CD14-positive monocyte (primary cell): ENCODE results near the gene GNA12. TPM values are rescaled to one million over a fixed set of nuclear protein-coding genes. Genes with fewer than 3 reads are reported as not detected.
"Not testable (repeated sequence)": the region's sequence is repeated elsewhere in the genome, so short reads cannot be mapped to it uniquely, and the experiment has no call there.

Experiments
- DNase-seq, 3 donors: peaks; one replicate each; pipeline ENCODE4 v3.0.0-alpha.2; 2011 to 2022
- H2AFZ ChIP-seq: 2 replicates; pipeline ENCODE4 v1.6.0; 2012; ENCODE audit warnings: mild to moderate bottlenecking, low read depth, low read length, inconsistent platforms; ENCODE audit not compliant: insufficient read depth, poor library complexity, severe bottlenecking
- H3K27ac ChIP-seq, 2 donors: 1 replicate in 1 of 2; 2 replicates in 1 of 2; pipeline ENCODE4 v1.5.1; 2012 to 2013; ENCODE audit warnings: low read length in 2 of 2, control low read depth in 1 of 2, inconsistent platforms in 1 of 2, low read depth in 1 of 2, mild to moderate bottlenecking in 1 of 2
- H3K27me3 ChIP-seq, 2 donors: one replicate each; pipeline versions ENCODE4 v1.6.0 to v1.6.1; 2011 to 2013; ENCODE audit warnings: low read length in 2 of 2; ENCODE audit not compliant: control insufficient read depth in 2 of 2, insufficient read depth in 2 of 2
- H3K36me3 ChIP-seq, 2 donors: replicated peaks in 1 of 2; 1 replicate in 1 of 2; 2 replicates in 1 of 2; pipeline versions ENCODE4 v1.5.1 to v1.6.1; 2012 to 2013; ENCODE audit warnings: low read length in 2 of 2, control low read depth in 1 of 2, inconsistent platforms in 1 of 2, mild to moderate bottlenecking in 1 of 2; ENCODE audit not compliant: insufficient read depth in 2 of 2, control insufficient read depth in 1 of 2
- H3K4me1 ChIP-seq, 2 donors: 1 replicate in 1 of 2; 2 replicates in 1 of 2; pipeline versions ENCODE4 v1.5.1 to v1.6.1; 2012 to 2013; ENCODE audit warnings: low read length in 2 of 2, control low read depth in 1 of 2, inconsistent platforms in 1 of 2, mild to moderate bottlenecking in 1 of 2, moderate library complexity in 1 of 2; ENCODE audit not compliant: insufficient read depth in 2 of 2, control insufficient read depth in 1 of 2
- H3K4me2 ChIP-seq: replicated peaks from 2 replicates; pipeline ENCODE3; 2012; ENCODE audit warnings: low read length, moderate library complexity, mild to moderate bottlenecking; ENCODE audit not compliant: poor library complexity, severe bottlenecking; ENCODE audit errors: extremely low read depth
- H3K4me3 ChIP-seq, 3 experiments: fragments of 200-600 bp in 1 of 3; sonication (generic) in 1 of 3; replicated peaks in 1 of 3; 1 replicate in 2 of 3; 2 replicates in 1 of 3; pipeline ENCODE4 v1.5.1; 2011 to 2013; ENCODE audit warnings: low read length in 3 of 3, mild to moderate bottlenecking in 3 of 3, control low read depth in 2 of 3, low read depth in 2 of 3, inconsistent platforms in 1 of 3, moderate library complexity in 1 of 3
- H3K79me2 ChIP-seq: 2 replicates; pipeline ENCODE4 v1.6.0; 2012; ENCODE audit warnings: mild to moderate bottlenecking, control low read depth, inconsistent platforms, low read length, moderate library complexity; ENCODE audit not compliant: insufficient read depth
- H3K9ac ChIP-seq: 2 replicates; pipeline ENCODE4 v1.6.0; 2017; ENCODE audit warnings: low read length, mild to moderate bottlenecking; ENCODE audit not compliant: insufficient read depth, poor library complexity, severe bottlenecking
- H3K9me3 ChIP-seq, 2 donors: replicated peaks in 1 of 2; 1 replicate in 1 of 2; 2 replicates in 1 of 2; pipeline versions ENCODE4 v1.5.1 to v1.6.1; 2012 to 2013; ENCODE audit warnings: low read length in 2 of 2, control low read depth in 1 of 2; ENCODE audit not compliant: control insufficient read depth in 1 of 2, insufficient read depth in 1 of 2
- H4K20me1 ChIP-seq: 2 replicates; pipeline ENCODE4 v1.6.0; 2012; ENCODE audit warnings: mild to moderate bottlenecking, low read length, control low read depth, moderate library complexity; ENCODE audit not compliant: insufficient read depth
- H3K27ac Mint-ChIP-seq, 7 donors: one replicate each; pipeline ENCODE4 v1.8.0; 2020; ENCODE audit warnings: mild to moderate bottlenecking in 7 of 7, mixed read lengths in 7 of 7, moderate library complexity in 6 of 7, inconsistent platforms in 2 of 7
- H3K27me3 Mint-ChIP-seq, 3 donors: one replicate each; pipeline ENCODE4 v1.8.0; 2021 to 2022; ENCODE audit warnings: low read depth in 3 of 3, mild to moderate bottlenecking in 3 of 3, mixed read lengths in 3 of 3, moderate library complexity in 3 of 3, inconsistent platforms in 1 of 3
- H3K36me3 Mint-ChIP-seq, 2 donors: one replicate each; pipeline ENCODE4 v1.8.0; 2020; ENCODE audit warnings: mixed read lengths in 2 of 2, inconsistent platforms in 1 of 2, mild to moderate bottlenecking in 1 of 2
- H3K4me1 Mint-ChIP-seq: one replicate; pipeline ENCODE4 v1.8.0; 2020; ENCODE audit warnings: mild to moderate bottlenecking, mixed read lengths
- H3K4me3 Mint-ChIP-seq, 2 donors: one replicate each; pipeline ENCODE4 v1.8.0; 2020; ENCODE audit warnings: mild to moderate bottlenecking in 2 of 2, mixed read lengths in 2 of 2, moderate library complexity in 1 of 2
- H3K9me3 Mint-ChIP-seq, 7 donors: one replicate each; pipeline ENCODE4 v1.8.0; 2020 to 2022; ENCODE audit warnings: mixed read lengths in 7 of 7, mild to moderate bottlenecking in 6 of 7, moderate library complexity in 6 of 7, inconsistent platforms in 2 of 7
- WGBS: methylation state at CpG from one replicate; pipeline ENCODE4 v1.1.5; 2013; ENCODE audit warnings: missing lambda C conversion rate; ENCODE audit not compliant: insufficient coverage; 5-methylcytosine and 5-hydroxymethylcytosine counted together
- intact Hi-C, 2 donors: fragments of 100-400 bp; cut with micrococcal nuclease; formaldehyde crosslinking; loops; one replicate each; pipeline versions ENCODE4 v1.15.0 to v1.15.1; 2023
- polyA plus RNA-seq, 3 donors: library from polyadenylated mRNA; depleted of rRNA in 1 of 3; unstranded in 2 of 3; stranded (reverse) in 1 of 3; fragments of 300-500 nt in 2 of 3; fragments of >200 nt in 1 of 3; fragmentation: Illumina TruSeq in 2 of 3; gene quantifications; 1 replicate in 2 of 3; 2 replicates in 1 of 3; pipeline ENCODE4 v1.2.3, GENCODE V29; 2012 to 2021

Gene GNA12
- polyA plus RNA-seq, 3 donors = 3.4 to 25.9 (median 10.6) TPM

DNA sequence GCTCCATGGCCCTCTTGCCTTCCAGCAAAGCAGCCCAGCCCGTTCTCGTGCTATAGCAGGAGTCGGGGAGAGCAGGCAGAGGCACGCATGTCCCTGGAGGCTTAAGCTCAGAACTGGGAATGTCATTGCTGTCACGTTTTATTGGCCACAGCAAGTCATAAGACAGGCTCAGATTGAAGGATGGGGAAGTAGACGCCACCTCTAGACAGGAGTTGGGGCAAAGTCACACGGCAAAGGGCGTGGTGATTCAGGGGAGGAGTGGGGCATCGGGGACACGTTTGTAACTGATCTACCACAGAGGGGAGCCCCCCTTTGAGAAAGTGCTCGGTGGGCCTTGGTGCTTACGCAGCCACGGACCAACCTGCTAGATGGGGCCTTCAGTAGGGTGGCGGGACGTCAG lies 165.7 kb downstream of the GNA12 start:
- DNase-seq, H3K4me3 Mint-ChIP-seq, H4K20me1 ChIP-seq, H3K4me2 ChIP-seq, intact Hi-C loops, H3K4me1 ChIP-seq, H3K27me3 ChIP-seq, H3K9me3 ChIP-seq, H3K4me3 ChIP-seq, H3K27ac ChIP-seq, H3K36me3 ChIP-seq, H2AFZ ChIP-seq, H3K9ac ChIP-seq, H3K36me3 Mint-ChIP-seq, H3K79me2 ChIP-seq, H3K4me1 Mint-ChIP-seq: not testable (repeated sequence)
- Mint-ChIP-seq H3K9me3 (peaks cover 3 to 17% (median 7%) of the 10 kb centered on the region in 7 donors), H3K27me3 (peaks cover 8 to 28% (median 16%) of the 10 kb centered on the region in 3 donors), H3K27ac (peak overlapping the region in 2 of 7 donors; percentile 28 to 40)
- 83% methylated on average over 5 of the region's 15 CpGs for WGBS

Other genes with a start within 250 kb of the GNA12 start
- gene TTYH3, start 212.3 kb downstream of the GNA12 start, polyA plus RNA-seq = 10 to 100 TPM; 13.4 to 73.5 (median 17.4) TPM
- gene AMZ1, start 156.1 kb downstream of the GNA12 start, polyA plus RNA-seq = under 1 TPM; 0.09 to 0.25 (median 0.14) TPM
- gene CARD11, start 199.6 kb upstream of the GNA12 start, polyA plus RNA-seq = under 1 TPM in 2 of 3 donors, not detected in 1; 0.04 to 0.17 TPM